Neutrophil (primary cell): ENCODE measurements around the gene B3GNT5.

Experiments used
- H3K27ac ChIP-seq: fragments of 200-600 bp; sonication (generic); 2 replicates; pipeline ENCODE4 v1.5.1; 2016; ENCODE audit warnings: mild to moderate bottlenecking, moderate library complexity
- H3K27me3 ChIP-seq: fragments of 200-600 bp; sonication (generic); 2 replicates; pipeline ENCODE4 v1.6.0; 2016; ENCODE audit warnings: mild to moderate bottlenecking
- H3K36me3 ChIP-seq: fragments of 200-600 bp; sonication (generic); 2 replicates; pipeline ENCODE4 v1.5.1; 2017
- H3K4me1 ChIP-seq, 2 experiments: fragments of 200-600 bp in 1 of 2; sonication (generic) in 1 of 2; 1 replicate in 1 of 2; 2 replicates in 1 of 2; pipeline versions ENCODE4 v1.5.1 to v1.6.1; 2013 to 2016; ENCODE audit warnings: low read depth in 1 of 2, low read length in 1 of 2, mild to moderate bottlenecking in 1 of 2, moderate library complexity in 1 of 2; ENCODE audit not compliant: control insufficient read depth in 1 of 2, insufficient read depth in 1 of 2
- H3K4me3 ChIP-seq, 2 experiments: fragments of 200-600 bp in 1 of 2; sonication (generic) in 1 of 2; 1 replicate in 1 of 2; 2 replicates in 1 of 2; pipeline ENCODE4 v1.5.1; 2013 to 2016; ENCODE audit warnings: low read depth in 1 of 2, low read length in 1 of 2, mild to moderate bottlenecking in 1 of 2, moderate library complexity in 1 of 2
- H3K9me3 ChIP-seq: fragments of 200-600 bp; sonication (generic); 2 replicates; pipeline ENCODE4 v1.5.1; 2016
- TF ChIP-seq, protein P1 (sequence below): fragments of 200-600 bp; sonication (generic); IDR thresholded peaks from 2 replicates; pipeline ENCODE4 v1.5.1; 2016; ENCODE audit warnings: antibody characterized with exemption

B3GNT5 gene

DNA sequence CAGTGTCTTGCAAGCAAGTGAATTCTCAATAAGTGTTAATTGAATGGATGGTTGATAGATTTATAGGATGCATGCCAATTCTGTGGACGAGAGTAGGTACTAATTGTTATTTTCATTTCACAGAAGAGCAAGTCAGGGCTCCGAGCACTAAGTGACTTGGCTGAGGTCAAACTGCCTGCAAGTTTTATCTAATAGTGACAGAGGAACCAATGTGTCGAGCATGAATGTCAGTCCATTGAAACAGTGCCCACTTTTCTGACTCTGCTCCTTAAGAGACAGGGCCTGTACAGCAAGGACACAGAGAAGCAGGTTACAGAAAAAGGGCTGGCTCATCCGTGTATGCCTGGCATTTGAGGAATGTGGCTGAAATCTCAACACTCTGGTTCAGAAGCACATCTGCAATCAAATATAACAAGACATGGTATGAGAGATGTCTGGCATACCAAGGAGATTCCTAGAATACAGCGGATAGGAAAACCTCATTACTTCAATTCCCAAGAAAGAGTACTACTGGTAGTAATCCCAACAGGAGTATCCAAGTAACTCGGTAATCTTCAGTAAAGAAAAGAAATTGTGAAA is 6.0 kb upstream of the B3GNT5 start:
- Histone ChIP-seq H3K27me3 (no peaks in the 10 kb centered on the region), H3K4me1 (peaks cover 18 to 21% of the 10 kb centered on the region in 2 experiments), H3K36me3 (no peaks in the 10 kb centered on the region), H3K9me3 (peaks cover 7% of the 10 kb centered on the region), H3K27ac (no peak overlapping the region), H3K4me3 (no peak overlapping the region)
- TF ChIP-seq, protein P1, sequence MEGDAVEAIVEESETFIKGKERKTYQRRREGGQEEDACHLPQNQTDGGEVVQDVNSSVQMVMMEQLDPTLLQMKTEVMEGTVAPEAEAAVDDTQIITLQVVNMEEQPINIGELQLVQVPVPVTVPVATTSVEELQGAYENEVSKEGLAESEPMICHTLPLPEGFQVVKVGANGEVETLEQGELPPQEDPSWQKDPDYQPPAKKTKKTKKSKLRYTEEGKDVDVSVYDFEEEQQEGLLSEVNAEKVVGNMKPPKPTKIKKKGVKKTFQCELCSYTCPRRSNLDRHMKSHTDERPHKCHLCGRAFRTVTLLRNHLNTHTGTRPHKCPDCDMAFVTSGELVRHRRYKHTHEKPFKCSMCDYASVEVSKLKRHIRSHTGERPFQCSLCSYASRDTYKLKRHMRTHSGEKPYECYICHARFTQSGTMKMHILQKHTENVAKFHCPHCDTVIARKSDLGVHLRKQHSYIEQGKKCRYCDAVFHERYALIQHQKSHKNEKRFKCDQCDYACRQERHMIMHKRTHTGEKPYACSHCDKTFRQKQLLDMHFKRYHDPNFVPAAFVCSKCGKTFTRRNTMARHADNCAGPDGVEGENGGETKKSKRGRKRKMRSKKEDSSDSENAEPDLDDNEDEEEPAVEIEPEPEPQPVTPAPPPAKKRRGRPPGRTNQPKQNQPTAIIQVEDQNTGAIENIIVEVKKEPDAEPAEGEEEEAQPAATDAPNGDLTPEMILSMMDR: no peak

GRCh38 chr3:183249006-183249718 is 3.9 kb upstream of the B3GNT5 start:
- Histone ChIP-seq H3K4me1 (peaks cover 19 to 24% of the 10 kb centered on the region in 2 experiments), H3K27me3 (no peaks in the 10 kb centered on the region), H3K27ac (no peak overlapping the region), H3K4me3 (no peak overlapping the region), H3K36me3 (no peaks in the 10 kb centered on the region), H3K9me3 (no peaks in the 10 kb centered on the region)
- TF ChIP-seq, protein P1: no peak

GRCh38 chr3:183252118-183252782 is 803 bp upstream of the B3GNT5 start:
- no peaks in the 10 kb centered on the region for H3K27me3 ChIP-seq
- H3K4me3 ChIP-seq: peak overlapping the region; percentile 74 to 98
- H3K36me3 ChIP-seq: peaks cover under 1% of the 10 kb centered on the region
- TF ChIP-seq, protein P1: no peak
- no peaks in the 10 kb centered on the region for H3K9me3 ChIP-seq
- H3K4me1 ChIP-seq: peaks cover 15 to 25% of the 10 kb centered on the region in 2 experiments
- H3K27ac ChIP-seq: peak overlapping the region; percentile 97

- Histone ChIP-seq H3K4me1 (peaks cover 15 to 33% of the 10 kb centered on the region in 2 experiments), H3K27me3 (no peaks in the 10 kb centered on the region), H3K4me3 (peak overlapping the region; percentile 74 to 98), H3K9me3 (no peaks in the 10 kb centered on the region), H3K36me3 (peaks cover 3% of the 10 kb centered on the region), H3K27ac (peak overlapping the region; percentile 97)
- TF ChIP-seq, protein P1: peak; percentile 37
Measured at GRCh38 chr3:183253528-183254486, 754 bp downstream of the B3GNT5 start.
